ENCODE measurements around the gene VEZF1. TPM values are rescaled to one million over a fixed set of nuclear protein-coding genes. Genes with fewer than 3 reads are reported as not detected.

The VEZF1 gene
- polyA plus RNA-seq, 2 of the 4 experiments (the other 2 are of a cell fraction): 50.3 to 57.7 TPM

DNA sequence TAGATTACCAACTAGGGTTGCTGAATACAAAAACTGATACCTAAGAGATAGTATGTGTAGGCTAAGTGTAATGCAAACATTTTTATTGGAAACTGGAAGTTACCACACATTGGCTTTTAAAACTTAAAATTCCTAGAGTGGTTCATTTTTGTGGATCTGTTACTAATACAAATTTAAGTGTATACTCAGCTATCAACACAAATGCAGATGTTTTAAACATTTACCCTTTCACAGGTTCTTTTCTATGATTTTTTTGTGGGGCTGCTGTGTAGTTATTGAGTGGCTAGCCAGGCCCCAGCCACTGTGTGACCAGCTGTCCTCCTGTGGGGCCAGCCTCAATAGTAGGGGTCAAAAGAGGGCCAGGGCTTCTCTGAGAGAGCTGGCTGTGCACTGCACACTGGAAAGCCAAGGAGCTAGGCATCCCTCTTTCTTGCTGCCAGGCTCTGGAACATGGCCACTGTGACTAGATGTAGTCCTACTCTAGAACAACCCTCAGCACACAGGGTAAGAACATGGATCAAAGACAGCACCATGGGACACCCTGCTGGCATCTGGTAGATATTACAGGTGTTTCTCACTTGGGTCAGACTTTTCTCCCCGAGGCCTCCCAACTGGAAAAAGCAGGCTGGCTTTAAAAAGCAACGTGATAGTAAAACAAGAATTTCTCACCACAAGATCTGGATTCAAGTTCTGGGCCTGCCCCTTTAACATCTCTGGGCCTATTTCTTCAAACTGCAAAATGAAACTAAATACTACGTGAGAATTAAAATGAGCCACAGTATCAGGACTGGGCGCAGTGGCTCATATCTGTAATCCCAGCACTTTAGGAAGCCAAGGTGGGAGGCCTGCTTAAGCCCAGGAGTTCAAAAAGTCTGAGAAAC lies 7.3 kb upstream of the VEZF1 start (continued):
- no peak for TF ChIP-seq JUNB (IDR thresholded peaks at IDR 0.05)
- no peak for TF ChIP-seq BHLHE40 (IDR thresholded peaks at IDR 0.05; ENCODE audit: low read depth, low read length)
- no peak for TF ChIP-seq ZNF302 (CRISPR knock-in tag; IDR thresholded peaks at IDR 0.05)
- 0 out of 2 replicates have a peak, but pooled peaks have one; percentile 81 for TF ChIP-seq FOSB (CRISPR knock-in tag; IDR thresholded peaks at IDR 0.05)
- TF ChIP-seq MAZ (IDR thresholded peaks at IDR 0.05; ENCODE audit: borderline replicate concordance, low read depth, low read length): 0 out of 2 replicates have a peak, but pooled peaks have one; percentile 40
- TF ChIP-seq RNF2 (IDR thresholded peaks at IDR 0.05; ENCODE audit: borderline replicate concordance, low read depth): no peak
- peak; percentile 96 for TF ChIP-seq POLR2AphosphoS2 (conservative IDR thresholded peaks at IDR 0.05; ENCODE audit: low read length)
- TF ChIP-seq, protein P1, sequence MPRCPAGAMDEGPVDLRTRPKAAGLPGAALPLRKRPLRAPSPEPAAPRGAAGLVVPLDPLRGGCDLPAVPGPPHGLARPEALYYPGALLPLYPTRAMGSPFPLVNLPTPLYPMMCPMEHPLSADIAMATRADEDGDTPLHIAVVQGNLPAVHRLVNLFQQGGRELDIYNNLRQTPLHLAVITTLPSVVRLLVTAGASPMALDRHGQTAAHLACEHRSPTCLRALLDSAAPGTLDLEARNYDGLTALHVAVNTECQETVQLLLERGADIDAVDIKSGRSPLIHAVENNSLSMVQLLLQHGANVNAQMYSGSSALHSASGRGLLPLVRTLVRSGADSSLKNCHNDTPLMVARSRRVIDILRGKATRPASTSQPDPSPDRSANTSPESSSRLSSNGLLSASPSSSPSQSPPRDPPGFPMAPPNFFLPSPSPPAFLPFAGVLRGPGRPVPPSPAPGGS (IDR thresholded peaks at IDR 0.05): no peak
- no peak for TF ChIP-seq HOXB5 (CRISPR knock-in tag; IDR thresholded peaks at IDR 0.05)
- TF ChIP-seq PHF8 (IDR thresholded peaks at IDR 0.05; ENCODE audit: borderline replicate concordance, low read depth): no peak
- TF ChIP-seq, protein P2, sequence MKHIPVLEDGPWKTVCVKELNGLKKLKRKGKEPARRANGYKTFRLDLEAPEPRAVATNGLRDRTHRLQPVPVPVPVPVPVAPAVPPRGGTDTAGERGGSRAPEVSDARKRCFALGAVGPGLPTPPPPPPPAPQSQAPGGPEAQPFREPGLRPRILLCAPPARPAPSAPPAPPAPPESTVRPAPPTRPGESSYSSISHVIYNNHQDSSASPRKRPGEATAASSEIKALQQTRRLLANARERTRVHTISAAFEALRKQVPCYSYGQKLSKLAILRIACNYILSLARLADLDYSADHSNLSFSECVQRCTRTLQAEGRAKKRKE (CRISPR knock-in tag; IDR thresholded peaks at IDR 0.05; ENCODE audit: low read depth): no peak
- TF ChIP-seq, protein P3, sequence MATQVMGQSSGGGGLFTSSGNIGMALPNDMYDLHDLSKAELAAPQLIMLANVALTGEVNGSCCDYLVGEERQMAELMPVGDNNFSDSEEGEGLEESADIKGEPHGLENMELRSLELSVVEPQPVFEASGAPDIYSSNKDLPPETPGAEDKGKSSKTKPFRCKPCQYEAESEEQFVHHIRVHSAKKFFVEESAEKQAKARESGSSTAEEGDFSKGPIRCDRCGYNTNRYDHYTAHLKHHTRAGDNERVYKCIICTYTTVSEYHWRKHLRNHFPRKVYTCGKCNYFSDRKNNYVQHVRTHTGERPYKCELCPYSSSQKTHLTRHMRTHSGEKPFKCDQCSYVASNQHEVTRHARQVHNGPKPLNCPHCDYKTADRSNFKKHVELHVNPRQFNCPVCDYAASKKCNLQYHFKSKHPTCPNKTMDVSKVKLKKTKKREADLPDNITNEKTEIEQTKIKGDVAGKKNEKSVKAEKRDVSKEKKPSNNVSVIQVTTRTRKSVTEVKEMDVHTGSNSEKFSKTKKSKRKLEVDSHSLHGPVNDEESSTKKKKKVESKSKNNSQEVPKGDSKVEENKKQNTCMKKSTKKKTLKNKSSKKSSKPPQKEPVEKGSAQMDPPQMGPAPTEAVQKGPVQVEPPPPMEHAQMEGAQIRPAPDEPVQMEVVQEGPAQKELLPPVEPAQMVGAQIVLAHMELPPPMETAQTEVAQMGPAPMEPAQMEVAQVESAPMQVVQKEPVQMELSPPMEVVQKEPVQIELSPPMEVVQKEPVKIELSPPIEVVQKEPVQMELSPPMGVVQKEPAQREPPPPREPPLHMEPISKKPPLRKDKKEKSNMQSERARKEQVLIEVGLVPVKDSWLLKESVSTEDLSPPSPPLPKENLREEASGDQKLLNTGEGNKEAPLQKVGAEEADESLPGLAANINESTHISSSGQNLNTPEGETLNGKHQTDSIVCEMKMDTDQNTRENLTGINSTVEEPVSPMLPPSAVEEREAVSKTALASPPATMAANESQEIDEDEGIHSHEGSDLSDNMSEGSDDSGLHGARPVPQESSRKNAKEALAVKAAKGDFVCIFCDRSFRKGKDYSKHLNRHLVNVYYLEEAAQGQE (IDR thresholded peaks at IDR 0.05): no peak
- TF ChIP-seq, protein P4, sequence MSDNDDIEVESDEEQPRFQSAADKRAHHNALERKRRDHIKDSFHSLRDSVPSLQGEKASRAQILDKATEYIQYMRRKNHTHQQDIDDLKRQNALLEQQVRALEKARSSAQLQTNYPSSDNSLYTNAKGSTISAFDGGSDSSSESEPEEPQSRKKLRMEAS (IDR thresholded peaks at IDR 0.05): peak; percentile 19; the same call in 1 of the 2 replicates
- TF ChIP-seq EHF (CRISPR knock-in tag; IDR thresholded peaks at IDR 0.05): no peak
- TF ChIP-seq FOXS1 (CRISPR knock-in tag; IDR thresholded peaks at IDR 0.05): no peak
- TF ChIP-seq KDM5A (IDR thresholded peaks at IDR 0.05): no peak
- no peak for TF ChIP-seq NPAS2 (CRISPR knock-in tag; IDR thresholded peaks at IDR 0.05; ENCODE audit: borderline replicate concordance)
- TF ChIP-seq, protein P5, sequence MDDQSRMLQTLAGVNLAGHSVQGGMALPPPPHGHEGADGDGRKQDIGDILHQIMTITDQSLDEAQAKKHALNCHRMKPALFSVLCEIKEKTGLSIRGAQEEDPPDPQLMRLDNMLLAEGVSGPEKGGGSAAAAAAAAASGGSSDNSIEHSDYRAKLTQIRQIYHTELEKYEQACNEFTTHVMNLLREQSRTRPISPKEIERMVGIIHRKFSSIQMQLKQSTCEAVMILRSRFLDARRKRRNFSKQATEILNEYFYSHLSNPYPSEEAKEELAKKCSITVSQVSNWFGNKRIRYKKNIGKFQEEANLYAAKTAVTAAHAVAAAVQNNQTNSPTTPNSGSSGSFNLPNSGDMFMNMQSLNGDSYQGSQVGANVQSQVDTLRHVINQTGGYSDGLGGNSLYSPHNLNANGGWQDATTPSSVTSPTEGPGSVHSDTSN (IDR thresholded peaks at IDR 0.05): no peak
- no peak for TF ChIP-seq CEBPB (IDR thresholded peaks at IDR 0.05)
- TF ChIP-seq TP53 (CRISPR knock-in tag; IDR thresholded peaks at IDR 0.05): peak; percentile 85; the same call in 1 of the 2 replicates
- TF ChIP-seq JUN (IDR thresholded peaks at IDR 0.05): peak; percentile 28 to 52; a peak in 2 of 5 replicates
- TF ChIP-seq ESRRA (IDR thresholded peaks at IDR 0.05; ENCODE audit: borderline replicate concordance, low read length): no peak
- no peak for TF ChIP-seq ZSCAN20 (CRISPR knock-in tag; IDR thresholded peaks at IDR 0.05)
- TF ChIP-seq MYC (IDR thresholded peaks at IDR 0.05; ENCODE audit: borderline replicate concordance, low read length): no peak
- TF ChIP-seq RCOR1 (IDR thresholded peaks at IDR 0.05; ENCODE audit: low read depth, low read length): no peak
- TF ChIP-seq TFCP2L1 (CRISPR knock-in tag; IDR thresholded peaks at IDR 0.05): peak; percentile 49
- TF ChIP-seq ZC3H11A (IDR thresholded peaks at IDR 0.05): no peak
- TF ChIP-seq, protein P6, sequence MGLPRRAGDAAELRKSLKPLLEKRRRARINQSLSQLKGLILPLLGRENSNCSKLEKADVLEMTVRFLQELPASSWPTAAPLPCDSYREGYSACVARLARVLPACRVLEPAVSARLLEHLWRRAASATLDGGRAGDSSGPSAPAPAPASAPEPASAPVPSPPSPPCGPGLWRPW (IDR thresholded peaks at IDR 0.05): no peak
- TF ChIP-seq CHD4 (IDR thresholded peaks at IDR 0.05; ENCODE audit: borderline replicate concordance): no peak
- no peak for TF ChIP-seq CBX8 (IDR thresholded peaks at IDR 0.05)
- TF ChIP-seq, protein P7, sequence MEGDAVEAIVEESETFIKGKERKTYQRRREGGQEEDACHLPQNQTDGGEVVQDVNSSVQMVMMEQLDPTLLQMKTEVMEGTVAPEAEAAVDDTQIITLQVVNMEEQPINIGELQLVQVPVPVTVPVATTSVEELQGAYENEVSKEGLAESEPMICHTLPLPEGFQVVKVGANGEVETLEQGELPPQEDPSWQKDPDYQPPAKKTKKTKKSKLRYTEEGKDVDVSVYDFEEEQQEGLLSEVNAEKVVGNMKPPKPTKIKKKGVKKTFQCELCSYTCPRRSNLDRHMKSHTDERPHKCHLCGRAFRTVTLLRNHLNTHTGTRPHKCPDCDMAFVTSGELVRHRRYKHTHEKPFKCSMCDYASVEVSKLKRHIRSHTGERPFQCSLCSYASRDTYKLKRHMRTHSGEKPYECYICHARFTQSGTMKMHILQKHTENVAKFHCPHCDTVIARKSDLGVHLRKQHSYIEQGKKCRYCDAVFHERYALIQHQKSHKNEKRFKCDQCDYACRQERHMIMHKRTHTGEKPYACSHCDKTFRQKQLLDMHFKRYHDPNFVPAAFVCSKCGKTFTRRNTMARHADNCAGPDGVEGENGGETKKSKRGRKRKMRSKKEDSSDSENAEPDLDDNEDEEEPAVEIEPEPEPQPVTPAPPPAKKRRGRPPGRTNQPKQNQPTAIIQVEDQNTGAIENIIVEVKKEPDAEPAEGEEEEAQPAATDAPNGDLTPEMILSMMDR (IDR thresholded peaks at IDR 0.05): peak; percentile 90
- no peak for TF ChIP-seq HDAC2 (IDR thresholded peaks at IDR 0.05)
- TF ChIP-seq RARB (CRISPR knock-in tag; IDR thresholded peaks at IDR 0.05): peak; percentile 80; the same call in 1 of the 2 replicates
- no peak for TF ChIP-seq ZFP36 (IDR thresholded peaks at IDR 0.05; ENCODE audit: borderline replicate concordance, partially characterized antibody)

Measured in A549 (cell line).